Activated T-helper 1 cell treated with anti-CD3 and anti-CD28 coated beads, Interleukin-12 subunit alpha, Interleukin-12 subunit beta, Interleukin-2, Interleukin-4 antibody, amounts not matched to agents 30 ng/mL and 10 ng/mL and 1 ng/mL, durations not matched to agents 14 hours and 24 hours and 36 hours (primary cell): Measurements from ENCODE around the gene ENTPD2. TPM values are rescaled to one million over a fixed set of nuclear protein-coding genes. Genes with fewer than 3 reads are reported as not detected.
A peak's percentile ranks its signal among the peaks of the same experiment; 100 is the strongest.
"Not testable (repeated sequence)": the region's sequence is repeated elsewhere in the genome, so short reads cannot be mapped to it uniquely, and the experiment has no call there.

Experiments used
- DNase-seq: peaks from one replicate; pipeline ENCODE4 v3.0.0; 2021; ENCODE audit warnings: low spot score
- H3K27ac Mint-ChIP-seq: one replicate; pipeline ENCODE4 v1.8.0; 2021; ENCODE audit warnings: mild to moderate bottlenecking, mixed read lengths
- H3K27me3 Mint-ChIP-seq: one replicate; pipeline ENCODE4 v1.8.0; 2022; ENCODE audit warnings: mild to moderate bottlenecking, moderate library complexity, mixed read lengths; ENCODE audit not compliant: insufficient read depth
- H3K36me3 Mint-ChIP-seq: one replicate; pipeline ENCODE4 v1.8.0; 2021; ENCODE audit warnings: low read depth, mixed read lengths
- H3K4me1 Mint-ChIP-seq: one replicate; pipeline ENCODE4 v1.8.0; 2021; ENCODE audit warnings: low read depth, mixed read lengths
- H3K4me3 Mint-ChIP-seq: one replicate; pipeline ENCODE4 v1.8.0; 2021; ENCODE audit warnings: mild to moderate bottlenecking, moderate library complexity, mixed read lengths
- H3K9me3 Mint-ChIP-seq: one replicate; pipeline ENCODE4 v1.8.0; 2021; ENCODE audit warnings: mixed read lengths
- intact Hi-C: fragments of 100-400 bp; cut with micrococcal nuclease; formaldehyde crosslinking; loops from one replicate; pipeline ENCODE4 v1.15.1; 2024
- total RNA-seq: library from RNA; stranded (reverse); gene quantifications from 2 replicates; pipeline ENCODE4 v1.2.3, GENCODE V29; 2022

ENTPD2 gene
- total RNA-seq, 1 donor from 2014 or later: not detected

- H3K4me3 Mint-ChIP-seq: no peak overlapping the region
- no peak overlapping the region for H3K27ac Mint-ChIP-seq
- intact Hi-C loops: no loop called here
- no peaks in the 10 kb centered on the region for H3K9me3 Mint-ChIP-seq
- DNase-seq: no peak
- peaks cover 4% of the 10 kb centered on the region for H3K36me3 Mint-ChIP-seq
- peaks cover 3% of the 10 kb centered on the region for H3K27me3 Mint-ChIP-seq
- H3K4me1 Mint-ChIP-seq: peaks cover 7% of the 10 kb centered on the region
Observed at GRCh38 chr9:137065336-137065967, 11.6 kb upstream of the ENTPD2 start.

- Mint-ChIP-seq H3K4me1 (peaks cover 7% of the 10 kb centered on the region), H3K9me3 (no peaks in the 10 kb centered on the region), H3K27ac (no peak overlapping the region), H3K36me3 (peaks cover 4% of the 10 kb centered on the region), H3K27me3 (peaks cover 6% of the 10 kb centered on the region), H3K4me3 (no peak overlapping the region)
- intact Hi-C loops: loop anchor here (1.0 kb wide), 1 partner anchor 12 kb away; no protein-coding TSS in a partner anchor
- no peak for DNase-seq
Observed at GRCh38 chr9:137064880-137065164, 11.0 kb upstream of the ENTPD2 start.

- intact Hi-C loops: loop anchor here (1.0 kb wide), 1 partner anchor 11 kb away; no protein-coding TSS in a partner anchor
- H3K27ac Mint-ChIP-seq: no peak overlapping the region
- no peaks in the 10 kb centered on the region for H3K9me3 Mint-ChIP-seq
- peaks cover 7% of the 10 kb centered on the region for H3K4me1 Mint-ChIP-seq
- H3K36me3 Mint-ChIP-seq: peaks cover 4% of the 10 kb centered on the region
- no peak overlapping the region for H3K4me3 Mint-ChIP-seq
- DNase-seq: peak; percentile 48
- peaks cover 6% of the 10 kb centered on the region for H3K27me3 Mint-ChIP-seq
Observed at GRCh38 chr9:137064027-137064879, 10.4 kb upstream of the ENTPD2 start.

- no peaks in the 10 kb centered on the region for H3K9me3 Mint-ChIP-seq
- no peak overlapping the region for H3K4me3 Mint-ChIP-seq
- no peak overlapping the region for H3K27ac Mint-ChIP-seq
- H3K4me1 Mint-ChIP-seq: peaks cover 7% of the 10 kb centered on the region
- peaks cover 4% of the 10 kb centered on the region for H3K36me3 Mint-ChIP-seq
- intact Hi-C loops: loop anchor here (1.0 kb wide), 1 partner anchor 10 kb away; no protein-coding TSS in a partner anchor
- no peak for DNase-seq
- H3K27me3 Mint-ChIP-seq: peaks cover 9% of the 10 kb centered on the region
Observed at GRCh38 chr9:137063311-137064026, 9.6 kb upstream of the ENTPD2 start.

GRCh38 chr9:137062798-137063197 is 8.9 kb upstream of the ENTPD2 start:
- H3K4me3 Mint-ChIP-seq, H3K27ac Mint-ChIP-seq, H3K4me1 Mint-ChIP-seq, intact Hi-C loops, H3K9me3 Mint-ChIP-seq, H3K27me3 Mint-ChIP-seq, DNase-seq, H3K36me3 Mint-ChIP-seq: not testable (repeated sequence)

- Mint-ChIP-seq H3K4me3 (no peak overlapping the region), H3K27ac (no peak overlapping the region), H3K9me3 (no peaks in the 10 kb centered on the region), H3K36me3 (no peaks in the 10 kb centered on the region), H3K4me1 (no peaks in the 10 kb centered on the region), H3K27me3 (peaks cover 6% of the 10 kb centered on the region)
- intact Hi-C loops: no loop called here
- DNase-seq: no peak
Observed at GRCh38 chr9:137062384-137062783, 8.5 kb upstream of the ENTPD2 start.

- no peak for DNase-seq
- no peak overlapping the region for H3K27ac Mint-ChIP-seq
- no peaks in the 10 kb centered on the region for H3K9me3 Mint-ChIP-seq
- H3K36me3 Mint-ChIP-seq: no peaks in the 10 kb centered on the region
- peaks cover 11% of the 10 kb centered on the region for H3K27me3 Mint-ChIP-seq
- no peak overlapping the region for H3K4me3 Mint-ChIP-seq
- no peaks in the 10 kb centered on the region for H3K4me1 Mint-ChIP-seq
- intact Hi-C loops: no loop called here
Observed at GRCh38 chr9:137058521-137059234, 4.8 kb upstream of the ENTPD2 start.

- no peaks in the 10 kb centered on the region for H3K9me3 Mint-ChIP-seq
- H3K36me3 Mint-ChIP-seq: no peaks in the 10 kb centered on the region
- no peak overlapping the region for H3K27ac Mint-ChIP-seq
- intact Hi-C loops: no loop called here
- peaks cover 11% of the 10 kb centered on the region for H3K27me3 Mint-ChIP-seq
- H3K4me3 Mint-ChIP-seq: no peak overlapping the region
- DNase-seq: no peak
- H3K4me1 Mint-ChIP-seq: no peaks in the 10 kb centered on the region
Observed at GRCh38 chr9:137057545-137057944, 3.7 kb upstream of the ENTPD2 start.

GRCh38 chr9:137056739-137057415 is 3.0 kb upstream of the ENTPD2 start:
- no peaks in the 10 kb centered on the region for H3K36me3 Mint-ChIP-seq
- no peaks in the 10 kb centered on the region for H3K9me3 Mint-ChIP-seq
- H3K4me3 Mint-ChIP-seq: no peak overlapping the region
- no peak overlapping the region for H3K27ac Mint-ChIP-seq
- intact Hi-C loops: no loop called here
- no peak for DNase-seq
- peaks cover 15% of the 10 kb centered on the region for H3K27me3 Mint-ChIP-seq
- H3K4me1 Mint-ChIP-seq: no peaks in the 10 kb centered on the region

GRCh38 chr9:137055385-137056364 is 1.8 kb upstream of the ENTPD2 start:
- no peak overlapping the region for H3K4me3 Mint-ChIP-seq
- no peak overlapping the region for H3K27ac Mint-ChIP-seq
- no peak for DNase-seq
- intact Hi-C loops: no loop called here
- H3K36me3 Mint-ChIP-seq: no peaks in the 10 kb centered on the region
- H3K9me3 Mint-ChIP-seq: no peaks in the 10 kb centered on the region
- peaks cover 21% of the 10 kb centered on the region for H3K27me3 Mint-ChIP-seq
- no peaks in the 10 kb centered on the region for H3K4me1 Mint-ChIP-seq

GRCh38 chr9:137054932-137055384 is 1.1 kb upstream of the ENTPD2 start:
- no peak for DNase-seq
- H3K36me3 Mint-ChIP-seq: no peaks in the 10 kb centered on the region
- intact Hi-C loops: no loop called here
- no peaks in the 10 kb centered on the region for H3K9me3 Mint-ChIP-seq
- H3K27me3 Mint-ChIP-seq: peaks cover 25% of the 10 kb centered on the region
- no peaks in the 10 kb centered on the region for H3K4me1 Mint-ChIP-seq
- H3K4me3 Mint-ChIP-seq: no peak overlapping the region
- H3K27ac Mint-ChIP-seq: no peak overlapping the region
